CD4-positive, alpha-beta T cell treated with Interleukin-17A for 1 hour (primary cell): ENCODE data around the gene SAPCD2.

Source experiments
- DNase-seq: peaks from one replicate; pipeline ENCODE4 v3.0.0-alpha.2; 2020

SAPCD2 gene

DNA sequence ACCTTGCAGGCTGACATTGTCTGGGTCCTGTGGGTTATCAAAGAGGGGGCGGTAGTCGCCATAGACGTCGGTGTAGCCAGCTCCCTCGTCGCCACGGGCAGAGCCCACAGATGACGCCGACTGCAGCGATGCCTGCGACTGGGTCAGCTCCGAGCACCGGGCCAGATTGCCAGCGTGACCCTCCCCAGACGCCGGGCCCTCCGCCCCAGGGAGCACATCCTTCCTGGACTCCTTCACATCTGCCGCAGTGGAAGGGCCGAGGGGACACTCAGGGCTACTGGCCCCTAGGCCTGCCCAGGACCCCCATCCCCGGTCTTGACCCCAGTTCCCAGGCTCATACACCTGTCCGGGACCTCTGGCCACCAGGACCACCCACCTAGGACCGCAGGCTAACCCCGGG is 56.2 kb downstream of the SAPCD2 start:
- no peak for DNase-seq

DNA sequence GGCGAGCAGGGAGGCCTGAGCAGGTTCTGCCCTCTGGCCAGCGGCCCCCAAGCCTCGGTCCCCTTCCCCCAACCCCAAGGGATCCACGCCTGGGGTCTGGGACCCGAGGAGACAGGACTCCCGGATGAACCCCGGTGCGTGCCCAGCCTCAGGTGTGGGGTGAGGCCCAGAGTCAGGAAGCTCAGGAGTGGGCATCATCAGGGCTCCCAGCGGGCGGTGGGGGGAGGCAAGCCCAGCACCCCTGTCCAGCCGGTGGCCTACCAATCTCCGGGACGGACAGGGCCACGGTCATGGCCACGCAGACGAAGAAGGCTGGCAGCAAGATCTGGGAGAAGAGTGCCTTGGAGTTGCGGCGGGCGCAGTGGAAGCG is 56.8 kb downstream of the SAPCD2 start:
- DNase-seq = no peak

DNA sequence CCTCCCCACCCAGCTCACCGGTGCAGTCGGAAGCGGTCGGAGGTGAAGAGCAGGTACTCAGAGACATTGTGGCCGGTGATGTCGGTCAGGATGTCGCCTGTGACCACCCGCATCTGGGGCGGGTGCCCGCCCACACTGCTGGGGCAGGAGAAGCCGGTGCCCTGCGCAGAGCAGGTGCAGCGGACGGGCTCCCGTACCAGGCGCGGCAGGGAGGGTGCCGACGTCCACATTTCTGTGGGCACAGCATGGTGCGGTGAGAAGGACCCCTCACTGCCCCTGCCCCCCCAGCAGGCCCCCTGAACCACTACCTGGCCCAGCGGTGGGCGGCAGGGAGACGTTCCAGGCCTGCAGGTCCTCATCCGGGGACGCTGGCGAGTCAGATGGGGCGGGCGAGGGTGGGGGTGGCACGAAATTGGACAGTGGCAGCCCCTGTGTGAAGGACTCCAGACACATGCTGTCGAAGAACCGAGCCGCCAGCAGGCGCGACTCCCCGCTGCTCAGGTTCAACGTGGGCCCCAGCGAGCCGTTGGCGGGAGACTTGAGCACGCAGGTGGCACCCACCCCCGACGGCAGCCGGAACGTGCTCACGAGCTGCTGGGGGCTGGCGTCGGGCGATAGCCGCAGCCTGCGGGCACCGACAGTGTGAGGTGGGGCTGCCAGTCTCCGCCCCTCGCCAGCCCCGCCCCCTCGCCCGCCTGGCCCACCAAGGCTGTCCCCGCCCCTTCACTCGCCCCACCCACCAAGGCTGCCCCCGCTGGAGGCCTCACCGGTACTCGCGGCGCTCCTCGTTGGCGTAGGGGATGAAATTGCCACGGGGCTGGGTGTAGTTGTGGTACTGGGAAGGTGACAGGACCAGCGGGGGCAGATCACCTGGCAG is 57.4 kb downstream of the SAPCD2 start:
- no peak for DNase-seq
